HG02840 (cell line): ENCODE data around the gene RNF115.
"Not testable (repeated sequence)": the region's sequence is repeated elsewhere in the genome, so short reads cannot be mapped to it uniquely, and the experiment has no call there.

Source experiments
- ATAC-seq: cut with Tn5 transposase; IDR thresholded peaks from one replicate; pipeline ENCODE4 v1.9.1; 2021; ENCODE audit warnings: mild to moderate bottlenecking, moderate library complexity, moderate number of reproducible peaks; ENCODE audit not compliant: unreplicated experiment, low FRiP score

The RNF115 gene

DNA sequence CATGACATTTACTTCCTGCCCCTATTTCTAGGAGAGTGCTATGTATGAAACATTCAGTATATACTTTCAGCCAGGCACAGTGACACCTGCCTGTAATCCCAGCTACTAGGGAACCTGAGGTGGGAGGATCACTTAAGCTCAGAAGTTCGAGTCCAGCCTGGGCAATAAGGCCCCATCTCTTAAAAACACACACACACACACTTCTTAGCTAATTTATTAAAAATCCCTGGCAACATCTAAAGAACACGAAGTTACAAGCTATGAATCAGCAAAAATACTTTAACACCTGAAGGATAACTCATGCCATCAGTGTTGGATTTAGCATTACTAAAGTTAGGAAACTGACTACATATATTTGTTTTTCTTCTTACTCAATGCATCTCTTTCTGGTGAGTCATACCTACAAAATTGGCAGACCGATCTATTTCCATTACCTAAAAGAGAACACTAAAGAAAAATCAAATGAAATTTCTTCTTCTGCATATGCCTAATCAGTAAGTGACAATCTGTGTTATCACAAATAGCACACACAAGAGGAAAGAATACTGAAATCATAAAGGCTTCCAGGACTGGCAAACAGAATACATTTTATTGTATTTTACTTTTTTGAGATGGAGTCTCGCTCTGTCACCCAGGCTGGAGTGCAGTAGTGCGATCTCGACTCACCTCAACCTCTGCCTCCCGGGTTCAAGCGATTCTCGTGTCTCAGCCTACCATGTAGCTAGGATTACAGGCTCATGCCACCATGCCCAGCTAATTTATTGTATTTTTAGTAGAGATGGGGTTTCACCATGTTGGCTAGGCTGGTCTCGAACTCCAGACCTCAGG lies 41.4 kb downstream of the RNF115 start:
- no peak for ATAC-seq

DNA sequence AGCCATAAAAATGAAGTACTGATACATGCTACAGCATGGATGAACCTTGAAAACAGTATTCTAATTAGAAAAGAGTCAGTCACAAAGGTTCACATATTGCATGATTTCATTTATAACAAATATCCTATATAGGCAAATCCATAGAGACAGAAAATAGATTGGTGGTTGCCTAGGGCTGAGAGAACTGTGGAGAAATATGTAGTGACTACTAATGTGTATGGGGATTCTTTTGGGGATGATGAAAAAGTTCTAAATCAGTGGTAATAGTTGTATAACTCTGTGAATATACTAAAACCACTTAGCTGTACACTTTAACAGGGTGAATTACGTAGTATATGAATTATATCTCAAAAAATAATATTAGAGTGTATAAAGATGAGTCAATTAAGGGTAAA lies 45.8 kb downstream of the RNF115 start:
- no peak for ATAC-seq

- ATAC-seq, result no peak
Observed at GRCh38 chr1:145777357-145778145, 46.3 kb downstream of the RNF115 start.

GRCh38 chr1:145773423-145773822 lies 50.5 kb downstream of the RNF115 start:
- ATAC-seq, result no peak

- ATAC-seq, result no peak
Observed at GRCh38 chr1:145771056-145771455, 52.8 kb downstream of the RNF115 start.

DNA sequence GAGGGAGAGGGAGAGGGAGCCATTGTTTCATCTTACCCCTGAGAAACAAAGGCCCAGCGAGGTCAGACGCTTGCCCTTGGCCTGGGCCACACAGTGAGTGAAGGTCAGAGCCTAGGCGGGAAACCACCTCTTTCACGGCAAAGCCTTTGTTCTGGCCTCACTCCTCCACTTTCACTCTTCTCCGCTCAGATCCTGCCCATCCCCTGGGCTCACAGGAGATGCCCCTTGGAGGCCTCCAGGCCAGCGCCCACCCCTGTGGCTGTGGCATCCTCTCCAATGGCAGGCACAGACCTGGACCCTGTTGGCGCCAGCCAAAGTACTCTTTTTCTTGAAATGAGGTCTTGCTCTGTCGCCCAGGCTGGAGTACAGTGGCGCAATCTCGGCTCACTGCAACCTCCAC lies 55.9 kb downstream of the RNF115 start:
- not testable (repeated sequence) for ATAC-seq

DNA sequence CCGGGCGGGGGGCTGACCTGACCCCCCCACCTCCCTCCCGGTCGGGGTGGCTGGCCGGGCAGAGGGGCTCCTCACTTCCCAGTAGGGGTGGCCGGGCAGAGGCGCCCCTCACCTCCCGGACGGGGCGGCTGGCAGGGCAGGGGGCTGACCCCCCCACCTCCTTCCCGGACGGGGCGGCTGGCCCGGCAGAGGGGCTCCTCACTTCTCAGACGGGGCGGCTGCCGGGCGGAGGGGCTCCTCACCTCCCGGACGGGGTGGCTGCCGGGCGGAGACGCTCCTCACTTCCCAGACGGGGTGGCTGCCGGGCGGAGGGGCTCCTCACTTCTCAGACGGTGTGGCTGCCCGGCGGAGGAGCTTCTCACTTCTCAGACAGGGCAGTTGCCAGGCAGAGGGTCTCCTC lies 57.0 kb downstream of the RNF115 start:
- not testable (repeated sequence) for ATAC-seq

DNA sequence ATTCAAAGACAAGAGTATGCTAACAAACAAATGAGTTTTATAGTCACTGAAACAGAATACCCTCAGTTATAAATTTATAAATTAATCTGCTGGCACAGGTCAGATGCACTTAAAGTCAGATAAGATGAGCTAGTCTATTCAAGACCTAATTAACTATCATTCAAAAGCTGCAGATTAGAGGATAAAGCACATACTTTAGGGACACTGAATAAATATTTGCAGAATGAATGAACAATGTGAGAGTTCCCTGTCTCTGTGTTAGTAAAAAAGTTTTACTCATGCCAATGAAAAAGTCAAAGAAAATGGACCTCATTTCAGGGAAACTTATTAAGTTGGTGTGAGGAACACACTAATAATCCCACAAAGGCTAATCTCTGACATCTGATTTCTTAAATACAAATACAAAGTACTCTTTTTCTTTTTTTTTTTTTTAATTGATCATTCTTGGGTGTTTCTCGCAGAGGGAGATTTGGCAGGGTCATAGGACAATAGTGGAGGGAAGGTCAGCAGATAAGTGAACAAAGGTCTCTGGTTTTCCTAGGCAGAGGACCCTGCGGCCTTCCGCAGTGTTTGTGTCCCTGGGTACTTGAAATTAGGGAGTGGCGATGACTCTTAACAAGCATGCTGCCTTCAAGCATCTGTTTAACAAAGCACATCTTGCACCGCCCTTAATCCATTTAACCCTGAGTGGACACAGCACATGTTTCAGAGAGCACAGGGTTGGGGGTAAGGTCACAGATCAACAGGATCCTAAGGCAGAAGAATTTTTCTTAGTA lies 58.1 kb downstream of the RNF115 start:
- ATAC-seq, result not testable (repeated sequence)

DNA sequence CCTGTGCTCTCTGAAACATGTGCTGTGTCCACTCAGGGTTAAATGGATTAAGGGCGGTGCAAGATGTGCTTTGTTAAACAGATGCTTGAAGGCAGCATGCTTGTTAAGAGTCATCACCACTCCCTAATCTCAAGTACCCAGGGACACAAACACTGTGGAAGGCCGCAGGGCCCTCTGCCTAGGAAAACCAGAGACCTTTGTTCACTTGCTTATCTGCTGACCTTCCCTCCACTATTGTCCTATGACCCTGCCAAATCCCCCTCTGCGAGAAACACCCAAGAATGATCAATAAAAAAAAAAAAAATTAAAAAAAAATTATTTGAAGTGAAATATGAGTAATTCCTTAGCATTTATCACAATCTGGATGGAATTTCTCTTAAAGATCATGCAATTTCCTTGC lies 58.8 kb downstream of the RNF115 start:
- not testable (repeated sequence) for ATAC-seq

GRCh38 chr1:145764231-145764940 lies 59.5 kb downstream of the RNF115 start:
- not testable (repeated sequence) for ATAC-seq

DNA sequence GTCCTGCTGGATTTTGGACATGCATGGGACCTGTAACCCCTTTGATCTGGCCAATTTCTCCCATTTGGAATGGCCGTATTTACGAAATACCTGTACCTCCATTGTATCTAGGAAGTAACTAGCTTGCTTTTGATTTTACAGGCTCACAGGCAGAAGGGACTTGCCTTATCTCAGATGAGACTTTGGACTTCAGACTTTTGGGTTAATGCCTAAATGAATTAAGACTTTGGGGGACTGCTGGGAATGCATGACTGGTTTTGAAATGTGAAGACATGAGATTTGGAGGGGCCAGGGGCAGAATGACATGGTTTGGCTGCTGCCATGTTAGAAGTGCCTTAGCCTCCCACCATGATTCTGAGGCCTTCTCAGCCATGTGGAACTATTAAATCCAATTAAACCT lies 61.9 kb downstream of the RNF115 start:
- not testable (repeated sequence) for ATAC-seq

DNA sequence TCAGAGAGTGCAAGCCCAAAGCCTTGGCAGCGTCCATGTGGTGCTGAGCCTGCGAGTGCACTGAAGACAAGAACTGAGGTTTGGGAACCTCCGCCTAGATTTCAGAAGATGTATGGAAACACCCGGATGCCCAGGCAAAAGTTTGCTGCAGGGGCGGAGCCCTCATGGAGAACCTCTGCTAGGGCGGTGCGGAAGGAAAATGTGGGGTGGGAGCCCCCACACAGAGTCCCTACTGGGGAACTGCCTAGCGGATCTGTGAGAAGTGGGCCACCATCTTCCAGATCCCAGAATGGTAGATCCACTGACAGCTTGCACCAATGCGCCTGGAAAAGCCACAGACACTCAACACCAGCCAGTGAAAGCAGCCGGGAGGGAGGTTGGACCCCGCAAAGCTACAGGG lies 62.4 kb downstream of the RNF115 start:
- not testable (repeated sequence) for ATAC-seq

DNA sequence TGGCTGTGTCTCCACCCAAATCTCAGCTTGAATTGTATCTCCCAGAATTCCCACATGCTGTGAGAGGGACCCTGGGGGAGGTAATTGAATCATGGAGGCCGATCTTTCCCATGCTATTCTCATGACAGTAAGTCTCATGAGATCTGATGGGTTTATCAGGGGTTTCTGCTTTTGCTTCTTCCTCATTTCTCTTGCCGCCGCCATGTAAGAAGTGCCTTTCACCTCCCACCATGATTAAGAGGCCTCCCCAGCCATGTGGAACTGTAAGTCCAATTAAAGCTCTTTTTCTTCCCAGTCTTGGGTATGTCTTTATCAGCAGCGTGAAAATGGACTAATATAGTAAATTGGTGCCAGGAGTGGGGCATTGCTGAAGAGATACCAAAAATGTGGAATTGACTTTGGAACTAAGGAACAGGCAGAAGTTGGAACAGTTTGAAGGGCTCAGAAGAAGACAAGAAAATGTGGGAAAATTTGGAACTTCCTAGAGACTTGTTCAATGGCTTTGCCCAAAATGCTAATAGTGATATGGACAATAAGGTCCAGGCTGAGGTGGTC lies 63.4 kb downstream of the RNF115 start:
- not testable (repeated sequence) for ATAC-seq

DNA sequence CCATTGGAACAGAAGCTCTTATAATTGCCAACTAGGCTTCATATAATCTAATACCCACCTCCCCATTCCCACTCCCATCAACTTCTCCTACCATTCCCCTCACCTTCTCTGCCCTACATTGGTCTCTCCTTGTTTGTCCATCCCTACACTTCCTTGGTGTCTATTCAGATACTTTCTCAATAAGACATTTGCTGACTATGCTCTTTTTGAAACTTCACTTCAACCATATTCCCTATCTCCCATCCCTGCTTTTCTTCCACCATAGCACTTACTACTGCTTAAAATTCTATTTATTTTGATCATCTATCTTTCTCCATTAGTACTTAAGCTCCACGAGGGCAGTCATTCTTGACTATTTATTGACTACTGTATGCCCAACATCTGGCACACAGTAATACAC lies 64.2 kb downstream of the RNF115 start:
- no peak for ATAC-seq

DNA sequence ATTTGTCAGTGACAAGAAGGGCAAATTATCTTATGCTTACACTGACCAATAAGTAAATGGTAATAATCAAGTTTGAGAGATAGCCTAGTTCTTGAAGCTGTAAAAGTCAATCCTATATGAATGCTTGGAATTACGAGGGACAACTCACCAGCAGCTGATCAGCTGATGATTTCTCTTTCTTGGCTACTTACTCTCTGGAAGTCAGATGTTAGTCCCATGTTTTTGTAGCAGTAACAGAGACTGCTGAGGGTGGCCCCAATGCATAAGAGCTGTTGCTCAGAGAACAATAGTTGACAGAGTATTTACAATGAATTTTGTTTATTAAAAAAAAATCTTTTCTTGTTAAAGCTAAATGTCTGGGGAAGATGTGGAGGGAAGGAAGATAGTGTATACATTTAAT lies 65.3 kb downstream of the RNF115 start:
- ATAC-seq, result no peak

DNA sequence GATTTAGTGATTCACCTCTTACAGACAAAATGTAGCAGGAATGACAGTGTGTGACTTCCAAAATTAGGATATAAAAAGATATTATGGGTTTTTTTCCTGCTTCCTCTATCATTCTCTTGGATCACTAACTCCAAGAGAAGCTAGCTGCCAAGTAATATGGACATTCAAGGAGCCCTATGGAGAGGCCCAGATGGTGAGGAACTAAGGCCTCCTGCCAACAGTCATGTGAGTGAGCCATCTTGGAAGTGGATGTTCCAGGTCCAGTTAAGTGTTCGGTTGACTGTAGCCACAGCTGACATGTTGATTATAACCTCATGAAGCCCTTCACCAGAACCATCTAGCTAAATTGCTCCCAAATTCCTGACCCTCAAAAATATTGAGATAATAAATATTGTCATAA lies 65.8 kb downstream of the RNF115 start:
- no peak for ATAC-seq

DNA sequence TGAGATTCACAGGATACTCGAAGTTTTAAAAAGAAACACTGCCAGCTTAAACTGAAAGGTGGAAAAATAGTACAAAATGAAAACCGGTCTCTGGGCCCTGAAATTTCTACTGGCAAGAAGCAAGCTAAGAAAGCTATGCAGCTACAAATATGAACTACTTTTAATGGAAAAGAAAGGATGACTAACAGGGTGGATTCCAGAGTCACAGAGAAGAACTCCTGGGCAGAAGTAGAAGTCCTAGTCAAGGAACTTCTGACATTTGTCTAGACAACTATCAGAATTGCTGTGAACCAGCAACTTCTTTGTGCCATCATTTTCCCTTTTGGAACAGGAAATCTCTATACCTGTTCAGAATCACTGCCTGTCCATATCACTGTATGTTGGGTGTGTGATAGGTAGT lies 66.5 kb downstream of the RNF115 start:
- ATAC-seq, result no peak

DNA sequence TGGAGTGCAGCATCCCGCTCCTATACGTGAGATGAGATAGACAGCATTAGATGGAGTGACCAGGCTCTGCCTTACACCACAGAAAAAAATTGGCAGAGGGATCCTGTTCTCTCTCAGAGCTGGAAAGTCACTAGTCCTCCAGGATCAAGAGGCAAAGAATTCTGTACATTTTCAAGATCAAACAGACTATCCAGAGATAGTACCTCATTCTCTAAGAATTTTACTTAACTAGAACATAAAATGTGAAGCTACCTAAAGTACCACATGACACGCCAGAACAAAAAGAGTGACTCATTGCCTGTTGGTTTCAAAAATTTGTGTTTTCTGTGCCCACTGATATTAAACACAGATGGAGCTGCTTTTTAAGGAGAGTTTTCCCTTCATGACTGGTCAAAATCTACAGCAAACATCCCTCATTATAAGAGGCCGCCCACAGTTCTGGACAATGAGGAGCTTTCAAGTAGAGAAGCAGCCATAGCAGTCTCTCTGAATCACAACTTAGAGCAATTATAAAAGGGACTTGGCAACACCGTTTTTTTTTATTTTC lies 72.3 kb downstream of the RNF115 start:
- ATAC-seq, result no peak

DNA sequence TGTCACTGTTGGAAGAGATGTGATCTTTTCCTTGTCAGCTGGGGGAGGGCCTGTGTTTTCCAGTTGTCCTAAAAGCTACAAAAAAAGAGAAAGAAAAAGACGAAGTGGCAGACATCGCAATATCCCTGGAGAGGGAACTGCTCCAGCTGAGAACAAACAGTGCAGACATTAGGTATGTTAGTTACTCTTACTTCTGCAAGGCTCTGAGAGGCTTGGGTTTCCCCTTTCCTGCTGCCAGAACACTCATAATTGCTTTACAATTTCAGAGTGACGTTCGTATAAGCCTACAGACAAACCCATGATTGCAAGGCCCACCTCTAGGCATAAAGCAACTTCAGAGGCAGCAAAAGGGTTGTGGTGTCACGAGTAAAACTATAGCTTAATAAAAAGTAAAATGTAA lies 73.5 kb downstream of the RNF115 start:
- ATAC-seq, result no peak
